Measurements from ENCODE around the gene EYS. TPM values are rescaled to one million over a fixed set of nuclear protein-coding genes. Genes with fewer than 3 reads are reported as not detected.

EYS gene
- total and polyA plus RNA-seq, 4 donors, result 0.08 to 0.63 (median 0.36) TPM

GRCh38 chr6:65289491-65289890, 417.5 kb downstream of the EYS start:
- Histone ChIP-seq H3K36me3 (ENCODE audit: control insufficient read depth in 4 of 4, insufficient read depth in 3 of 4, low read depth in 1 of 4, low read length in 3 of 4) (no peaks in the 10 kb centered on the region), H3K27ac (ENCODE audit: low read depth in 1 of 2, low read length in 2 of 2) (no peak overlapping the region), H3K4me3 (ENCODE audit: low read depth in 1 of 3, low read length in 3 of 3) (no peak overlapping the region), H3K27me3 (ENCODE audit: control insufficient read depth in 4 of 4, insufficient read depth in 4 of 4, low read length in 3 of 4) (no peaks in the 10 kb centered on the region), H3K9ac (ENCODE audit: low read depth in 1 of 2, low read length in 2 of 2) (no peak overlapping the region), H3K4me1 (ENCODE audit: control insufficient read depth in 4 of 4, insufficient read depth in 4 of 4, low read length in 3 of 4) (no peaks in the 10 kb centered on the region), H3K9me3 (ENCODE audit: control insufficient read depth in 4 of 4, low read length in 3 of 4) (no peaks in the 10 kb centered on the region)
- WGBS, result 87% methylated on average over 2 of the region's 2 CpGs
- no peak for DNase-seq (ENCODE audit: low spot score)
- TF ChIP-seq MAX (IDR thresholded peaks at IDR 0.05), result no peak
- TF ChIP-seq HNF4A (conservative IDR thresholded peaks at IDR 0.05), result no peak
- TF ChIP-seq CTCF (IDR thresholded peaks at IDR 0.05; ENCODE audit: low read depth, low read length, missing input control), result no peak
- TF ChIP-seq YY1 (IDR thresholded peaks at IDR 0.05), result no peak
- TF ChIP-seq NR2F2 (IDR thresholded peaks at IDR 0.05), result no peak
- TF ChIP-seq FOXA2 (IDR thresholded peaks at IDR 0.05), result no peak
- no peak for TF ChIP-seq ZBTB33 (IDR thresholded peaks at IDR 0.05)
- no peak for TF ChIP-seq GABPA (IDR thresholded peaks at IDR 0.05 in 1 of 2, conservative IDR thresholded peaks at IDR 0.05 in 1 of 2)
- no peak for TF ChIP-seq SP1 (IDR thresholded peaks at IDR 0.05)
- no peak for TF ChIP-seq EGR1 (IDR thresholded peaks at IDR 0.05; ENCODE audit: low read depth in 2 of 2)
- TF ChIP-seq HNF4G (IDR thresholded peaks at IDR 0.05), result no peak
- no peak for TF ChIP-seq RXRA (IDR thresholded peaks at IDR 0.05)
- no peak for TF ChIP-seq REST (IDR thresholded peaks at IDR 0.05)
- no peak for TF ChIP-seq TAF1 (conservative IDR thresholded peaks at IDR 0.05)
- TF ChIP-seq JUND (IDR thresholded peaks at IDR 0.05), result no peak
- no peak for TF ChIP-seq FOXA1 (IDR thresholded peaks at IDR 0.05)
- TF ChIP-seq RAD21 (IDR thresholded peaks at IDR 0.05), result no peak
- TF ChIP-seq ATF3 (IDR thresholded peaks at IDR 0.05), result no peak
